Astrocyte (in vitro differentiated cells and primary cell): Measurements from ENCODE around the gene ZBTB7C.

Experiments
- CTCF ChIP-seq: IDR thresholded peaks from 2 replicates; pipeline ENCODE4 v1.5.1; 2011; ENCODE audit warnings: low read depth, mild to moderate bottlenecking, inconsistent platforms, low read length, moderate library complexity; ENCODE audit not compliant: insufficient read depth
- EZH2 ChIP-seq: IDR thresholded peaks from 2 replicates; pipeline ENCODE4 v1.6.1; 2012; ENCODE audit warnings: mild to moderate bottlenecking, low read length, inconsistent platforms; ENCODE audit not compliant: insufficient read depth

- no peak for TF ChIP-seq EZH2
- no peak for TF ChIP-seq CTCF
Measured at GRCh38 chr18:48270929-48271328, 138.3 kb downstream of the ZBTB7C start.
